ENCODE results near the gene C10orf53.

- TF ChIP-seq, protein P1, sequence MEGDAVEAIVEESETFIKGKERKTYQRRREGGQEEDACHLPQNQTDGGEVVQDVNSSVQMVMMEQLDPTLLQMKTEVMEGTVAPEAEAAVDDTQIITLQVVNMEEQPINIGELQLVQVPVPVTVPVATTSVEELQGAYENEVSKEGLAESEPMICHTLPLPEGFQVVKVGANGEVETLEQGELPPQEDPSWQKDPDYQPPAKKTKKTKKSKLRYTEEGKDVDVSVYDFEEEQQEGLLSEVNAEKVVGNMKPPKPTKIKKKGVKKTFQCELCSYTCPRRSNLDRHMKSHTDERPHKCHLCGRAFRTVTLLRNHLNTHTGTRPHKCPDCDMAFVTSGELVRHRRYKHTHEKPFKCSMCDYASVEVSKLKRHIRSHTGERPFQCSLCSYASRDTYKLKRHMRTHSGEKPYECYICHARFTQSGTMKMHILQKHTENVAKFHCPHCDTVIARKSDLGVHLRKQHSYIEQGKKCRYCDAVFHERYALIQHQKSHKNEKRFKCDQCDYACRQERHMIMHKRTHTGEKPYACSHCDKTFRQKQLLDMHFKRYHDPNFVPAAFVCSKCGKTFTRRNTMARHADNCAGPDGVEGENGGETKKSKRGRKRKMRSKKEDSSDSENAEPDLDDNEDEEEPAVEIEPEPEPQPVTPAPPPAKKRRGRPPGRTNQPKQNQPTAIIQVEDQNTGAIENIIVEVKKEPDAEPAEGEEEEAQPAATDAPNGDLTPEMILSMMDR (IDR thresholded peaks at IDR 0.05; ENCODE audit: borderline replicate concordance, extremely low read depth, low read length, poor library complexity, severe bottlenecking): no peak
- TF ChIP-seq EZH2 (IDR thresholded peaks at IDR 0.05; ENCODE audit: borderline replicate concordance, low read depth, low read length, severe bottlenecking): no peak
Observed at GRCh38 chr10:49682879-49683278, 3.4 kb downstream of the C10orf53 start.

All from DND-41 (cell line).